Neuronal stem cell (in vitro differentiated cells): ENCODE results near the gene ZNF17.

Source experiments
- DNase-seq: peaks from one replicate; pipeline ENCODE4 v3.0.0-alpha.2; 2013; ENCODE audit warnings: low spot score
- H2AFZ ChIP-seq: one replicate; pipeline ENCODE4 v1.6.1; 2013; ENCODE audit warnings: mild to moderate bottlenecking, low read length, inconsistent platforms
- H2AK5ac ChIP-seq: 2 replicates; pipeline ENCODE4 v1.6.1; 2013; ENCODE audit warnings: low read depth, mild to moderate bottlenecking, inconsistent platforms, low read length, moderate library complexity, mixed read lengths
- H2BK120ac ChIP-seq: 2 replicates; pipeline ENCODE4 v1.6.1; 2013; ENCODE audit warnings: low read depth, mild to moderate bottlenecking, inconsistent platforms, low read length, moderate library complexity, mixed read lengths
- H2BK12ac ChIP-seq: one replicate; pipeline ENCODE4 v1.6.1; 2013; ENCODE audit warnings: low read length, inconsistent platforms
- H2BK15ac ChIP-seq: 2 replicates; pipeline ENCODE4 v1.6.1; 2013; ENCODE audit warnings: mild to moderate bottlenecking, low read length, inconsistent platforms, mixed read lengths
- H2BK5ac ChIP-seq: one replicate; pipeline ENCODE4 v1.6.1; 2013; ENCODE audit warnings: inconsistent platforms, mild to moderate bottlenecking, low read length, moderate library complexity
- H3K14ac ChIP-seq: one replicate; pipeline ENCODE4 v1.6.1; 2013; ENCODE audit warnings: low read length, inconsistent platforms
- H3K18ac ChIP-seq: 2 replicates; pipeline ENCODE4 v1.6.1; 2013; ENCODE audit warnings: low read length, inconsistent platforms
- H3K23ac ChIP-seq: 2 replicates; pipeline ENCODE4 v1.6.1; 2013; ENCODE audit warnings: low read depth, mild to moderate bottlenecking, mixed read lengths, low read length, inconsistent platforms; ENCODE audit not compliant: poor library complexity
- H3K27ac ChIP-seq: replicated peaks from 3 replicates; pipeline ENCODE4 v1.5.1; 2013; ENCODE audit warnings: low read length, inconsistent platforms
- H3K27me3 ChIP-seq, 3 experiments: 2 replicates each; pipeline ENCODE4 v1.6.1; 2013; ENCODE audit warnings: low read length in 3 of 3, mild to moderate bottlenecking in 2 of 3, inconsistent platforms in 1 of 3, low read depth in 1 of 3, mixed read lengths in 1 of 3, moderate library complexity in 1 of 3; ENCODE audit not compliant: control insufficient read depth in 3 of 3, insufficient read depth in 3 of 3
- H3K36me3 ChIP-seq, 2 donors: replicated peaks in 1 of 2; 2 replicates each; pipeline ENCODE4 v1.6.1; 2013; ENCODE audit warnings: low read length in 2 of 2; ENCODE audit not compliant: control insufficient read depth in 2 of 2, insufficient read depth in 2 of 2
- H3K4ac ChIP-seq: 2 replicates; pipeline ENCODE4 v1.6.1; 2013; ENCODE audit warnings: inconsistent platforms, mild to moderate bottlenecking, low read length, moderate library complexity
- H3K4me1 ChIP-seq, 2 donors: 1 replicate in 1 of 2; 2 replicates in 1 of 2; pipeline ENCODE4 v1.6.1; 2013; ENCODE audit warnings: low read length in 2 of 2, low read depth in 1 of 2; ENCODE audit not compliant: control insufficient read depth in 2 of 2, insufficient read depth in 1 of 2
- H3K4me2 ChIP-seq: one replicate; pipeline ENCODE4 v1.6.1; 2013; ENCODE audit warnings: mild to moderate bottlenecking, low read length, inconsistent platforms; ENCODE audit not compliant: insufficient read depth, poor library complexity, severe bottlenecking
- H3K4me3 ChIP-seq, 2 donors: 2 replicates each; pipeline ENCODE4 v1.5.1; 2013; ENCODE audit warnings: low read length in 2 of 2, mild to moderate bottlenecking in 2 of 2, inconsistent platforms in 1 of 2, moderate library complexity in 1 of 2
- H3K79me1 ChIP-seq: one replicate; pipeline ENCODE4 v1.6.1; 2013; ENCODE audit warnings: low read depth, mild to moderate bottlenecking, inconsistent platforms, low read length, moderate library complexity
- H3K9ac ChIP-seq: one replicate; pipeline ENCODE4 v1.6.1; 2013; ENCODE audit warnings: mild to moderate bottlenecking, low read depth, low read length, inconsistent platforms; ENCODE audit not compliant: poor library complexity
- H3K9me3 ChIP-seq, 2 donors: replicated peaks in 1 of 2; 2 replicates each; pipeline versions ENCODE3 to v1.6.1; 2013; ENCODE audit warnings: low read length in 2 of 2, mild to moderate bottlenecking in 2 of 2, inconsistent platforms in 1 of 2, low read depth in 1 of 2, mixed read lengths in 1 of 2, moderate library complexity in 1 of 2; ENCODE audit not compliant: control insufficient read depth in 2 of 2, insufficient read depth in 1 of 2
- H4K8ac ChIP-seq: one replicate; pipeline ENCODE4 v1.6.1; 2013; ENCODE audit warnings: low read depth, mild to moderate bottlenecking, inconsistent platforms, low read length, moderate library complexity
- H4K91ac ChIP-seq: one replicate; pipeline ENCODE4 v1.6.1; 2013; ENCODE audit warnings: low read length, low read depth, mild to moderate bottlenecking, inconsistent platforms; ENCODE audit not compliant: poor library complexity
- WGBS, 2 donors: extraction: QIAGEN DNeasy Blood & Tissue Kit; methylation state at CpG; one replicate each; pipeline ENCODE4 v1.1.7; 2013; ENCODE audit warnings: missing lambda C conversion rate in 2 of 2, mixed read lengths in 1 of 2; ENCODE audit not compliant: insufficient read length in 2 of 2, insufficient replicate concordance in 1 of 2; ENCODE audit errors: extremely low coverage in 2 of 2; 5-methylcytosine and 5-hydroxymethylcytosine counted together

Gene ZNF17

GRCh38 chr19:57376151-57376550, 34.8 kb upstream of the ZNF17 start:
- no peak overlapping the region for H2BK12ac ChIP-seq
- peaks cover 18 to 56% of the 10 kb centered on the region in 2 donors for H3K36me3 ChIP-seq
- H3K9ac ChIP-seq = no peak overlapping the region
- H2BK120ac ChIP-seq = no peak overlapping the region
- no CpG with 5 or more reads among the region's 6 CpGs for WGBS, 2 donors
- no peak overlapping the region for H3K18ac ChIP-seq
- H3K27ac ChIP-seq = no peak overlapping the region
- H4K8ac ChIP-seq = no peak overlapping the region
- H4K91ac ChIP-seq = no peak overlapping the region
- H3K4me3 ChIP-seq = no peak overlapping the region
- DNase-seq = no peak
- H2BK5ac ChIP-seq = no peak overlapping the region
- H3K27me3 ChIP-seq = no peaks in the 10 kb centered on the region
- no peaks in the 10 kb centered on the region for H3K4me1 ChIP-seq
- H2AK5ac ChIP-seq = no peak overlapping the region
- no peak overlapping the region for H3K4me2 ChIP-seq
- no peaks in the 10 kb centered on the region for H3K79me1 ChIP-seq
- H3K14ac ChIP-seq = no peak overlapping the region
- H3K23ac ChIP-seq = no peak overlapping the region
- H3K9me3 ChIP-seq = peaks cover 22 to 42% of the 10 kb centered on the region in 2 donors
- H2AFZ ChIP-seq = no peak overlapping the region
- no peak overlapping the region for H2BK15ac ChIP-seq
- H3K4ac ChIP-seq = no peak overlapping the region

- Histone ChIP-seq H2BK12ac (no peak overlapping the region), H3K9me3 (peaks cover 22 to 42% of the 10 kb centered on the region in 2 donors), H4K91ac (no peak overlapping the region), H3K4ac (no peak overlapping the region), H3K79me1 (no peaks in the 10 kb centered on the region), H3K4me2 (no peak overlapping the region), H3K27me3 (no peaks in the 10 kb centered on the region), H2AK5ac (no peak overlapping the region), H3K23ac (no peak overlapping the region), H2AFZ (no peak overlapping the region), H2BK15ac (no peak overlapping the region), H2BK5ac (no peak overlapping the region), H3K4me3 (no peak overlapping the region), H3K14ac (no peak overlapping the region), H3K9ac (no peak overlapping the region), H4K8ac (no peak overlapping the region), H3K4me1 (no peaks in the 10 kb centered on the region), H3K36me3 (peaks cover 18 to 47% of the 10 kb centered on the region in 2 donors), H3K27ac (no peak overlapping the region), H3K18ac (no peak overlapping the region), H2BK120ac (no peak overlapping the region)
- DNase-seq = no peak
- no CpG with 5 or more reads among the region's 3 CpGs for WGBS, 2 donors
These were observed 33.3 kb upstream of the ZNF17 start for GRCh38 chr19:57377498-57378146.

- peaks cover 15 to 28% of the 10 kb centered on the region in 2 donors for H3K9me3 ChIP-seq
- no peak overlapping the region for H2BK12ac ChIP-seq
- H3K4me3 ChIP-seq = no peak overlapping the region
- H3K23ac ChIP-seq = no peak overlapping the region
- H2AK5ac ChIP-seq = no peak overlapping the region
- H4K8ac ChIP-seq = no peak overlapping the region
- no peak for DNase-seq
- no peak overlapping the region for H3K4me2 ChIP-seq
- H3K14ac ChIP-seq = no peak overlapping the region
- no peaks in the 10 kb centered on the region for H3K27me3 ChIP-seq
- no peak overlapping the region for H3K18ac ChIP-seq
- no peaks in the 10 kb centered on the region for H3K79me1 ChIP-seq
- H2BK5ac ChIP-seq = no peak overlapping the region
- no peak overlapping the region for H4K91ac ChIP-seq
- H2AFZ ChIP-seq = no peak overlapping the region
- H3K4ac ChIP-seq = no peak overlapping the region
- no peak overlapping the region for H2BK15ac ChIP-seq
- H3K36me3 ChIP-seq = peaks cover 9 to 23% of the 10 kb centered on the region in 2 donors
- H2BK120ac ChIP-seq = no peak overlapping the region
- no peaks in the 10 kb centered on the region for H3K4me1 ChIP-seq
- H3K9ac ChIP-seq = no peak overlapping the region
- no peak overlapping the region for H3K27ac ChIP-seq
These were observed 30.0 kb upstream of the ZNF17 start for GRCh38 chr19:57380923-57381322.

DNA sequence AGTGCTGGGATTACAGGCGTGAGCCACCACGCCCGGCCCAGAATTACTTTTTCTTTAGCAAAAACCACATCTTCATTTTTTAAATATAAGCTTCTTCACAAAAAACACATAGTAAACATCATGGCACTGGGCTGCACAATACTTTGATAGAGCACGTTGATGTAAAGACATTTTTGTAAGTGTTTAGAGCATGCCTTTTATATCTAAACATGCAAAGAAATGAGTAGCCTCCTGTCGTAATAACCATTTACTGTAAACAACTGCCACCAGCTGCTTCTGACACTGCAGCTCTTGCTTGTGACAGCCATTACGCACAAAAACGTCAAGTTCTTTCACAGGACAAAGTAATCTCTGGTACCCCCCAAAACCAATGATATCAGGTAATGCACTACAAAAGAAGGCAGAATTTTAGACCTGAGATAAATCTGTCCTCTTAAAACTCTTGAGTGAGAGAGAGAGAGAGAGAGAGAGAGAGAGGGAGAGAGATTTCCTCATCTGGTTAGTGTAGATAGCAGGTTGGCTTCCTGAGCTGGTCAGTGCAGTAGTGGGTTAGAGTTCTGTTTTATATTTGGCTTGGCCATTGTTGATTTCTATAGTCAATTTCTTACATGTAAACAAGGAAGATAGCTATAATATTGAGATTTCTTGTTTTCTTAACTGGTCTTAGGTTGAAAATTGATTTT, 28.0 kb upstream of the ZNF17 start:
- Histone ChIP-seq H3K4me2 (no peak overlapping the region), H3K27me3 (no peaks in the 10 kb centered on the region), H2AK5ac (no peak overlapping the region), H3K14ac (no peak overlapping the region), H2BK12ac (no peak overlapping the region), H3K36me3 (peaks cover 2 to 9% of the 10 kb centered on the region in 2 donors), H4K91ac (no peak overlapping the region), H3K79me1 (no peaks in the 10 kb centered on the region), H2BK120ac (no peak overlapping the region), H3K27ac (no peak overlapping the region), H2BK15ac (no peak overlapping the region), H3K9ac (no peak overlapping the region), H3K4me3 (no peak overlapping the region), H3K18ac (no peak overlapping the region), H2AFZ (no peak overlapping the region), H4K8ac (no peak overlapping the region), H3K9me3 (peaks cover 5 to 12% of the 10 kb centered on the region in 2 donors), H2BK5ac (no peak overlapping the region), H3K4ac (no peak overlapping the region), H3K4me1 (no peaks in the 10 kb centered on the region), H3K23ac (no peak overlapping the region)
- no CpG with 5 or more reads among the region's 7 CpGs for WGBS, 2 donors
- no peak for DNase-seq
